GM18517 (cell line): ENCODE data around the gene KRT27.
"Not testable (repeated sequence)": the region's sequence is repeated elsewhere in the genome, so short reads cannot be mapped to it uniquely, and the experiment has no call there.

Source experiments
- ATAC-seq: cut with Tn5 transposase; IDR thresholded peaks from one replicate; pipeline ENCODE4 v1.9.1; 2021; ENCODE audit warnings: mild to moderate bottlenecking, moderate library complexity; ENCODE audit not compliant: unreplicated experiment

Gene KRT27

GRCh38 chr17:40782450-40782849 lies at the start of gene KRT27:
KRT27 (minus strand) TSS chr17:40782550; CDS start chr17:40782493, 57 bp downstream.
- ATAC-seq: no peak

- no peak for ATAC-seq
These were observed 47.9 kb upstream of the KRT27 start for GRCh38 chr17:40830085-40830776.

- no peak for ATAC-seq
These were observed 46.2 kb upstream of the KRT27 start for GRCh38 chr17:40828454-40829044.

- ATAC-seq: no peak
These were observed 45.5 kb upstream of the KRT27 start for GRCh38 chr17:40827746-40828453.

- ATAC-seq: no peak
These were observed 43.2 kb upstream of the KRT27 start for GRCh38 chr17:40825599-40825998.

- no peak for ATAC-seq
These were observed 41.9 kb upstream of the KRT27 start for GRCh38 chr17:40824015-40824832.

GRCh38 chr17:40822132-40822812 lies 39.9 kb upstream of the KRT27 start, which contains the start of gene KRT10:
KRT10 (minus strand) TSS chr17:40822614; CDS start chr17:40822585, 29 bp downstream.
- no peak for ATAC-seq

GRCh38 chr17:40821536-40821935 lies 39.2 kb upstream of the KRT27 start:
- no peak for ATAC-seq

- ATAC-seq: no peak
These were observed 38.0 kb upstream of the KRT27 start for GRCh38 chr17:40820228-40820838.

- ATAC-seq: no peak
These were observed 37.3 kb upstream of the KRT27 start for GRCh38 chr17:40819528-40820125.

- peak; percentile 73 for ATAC-seq
These were observed 36.6 kb upstream of the KRT27 start for GRCh38 chr17:40818733-40819527.

- no peak for ATAC-seq
These were observed 36.0 kb upstream of the KRT27 start for GRCh38 chr17:40818343-40818732.

- ATAC-seq: no peak
These were observed 34.8 kb upstream of the KRT27 start for GRCh38 chr17:40817103-40817682.

GRCh38 chr17:40816569-40816968 lies 34.2 kb upstream of the KRT27 start:
- ATAC-seq: no peak

GRCh38 chr17:40815381-40815780 lies 33.0 kb upstream of the KRT27 start:
- no peak for ATAC-seq

GRCh38 chr17:40814657-40815056 lies 32.3 kb upstream of the KRT27 start:
- not testable (repeated sequence) for ATAC-seq

- no peak for ATAC-seq
These were observed 31.5 kb upstream of the KRT27 start for GRCh38 chr17:40813804-40814203.

- no peak for ATAC-seq
These were observed 30.3 kb upstream of the KRT27 start for GRCh38 chr17:40812639-40813038.

- ATAC-seq: no peak
These were observed 28.1 kb upstream of the KRT27 start for GRCh38 chr17:40810494-40810893.
